Measurements from ENCODE around the gene GOLGA3.

Gene GOLGA3

GRCh38 chr12:132729541-132730320, 98.9 kb downstream of the GOLGA3 start:
- no peak for DNase-seq (ENCODE audit: extremely low spot score, insufficient read length, low read depth)
- FAIRE-seq, result no peak

GRCh38 chr12:132728502-132728901, 100.2 kb downstream of the GOLGA3 start:
- DNase-seq (ENCODE audit: extremely low spot score, insufficient read length, low read depth) (no peak), FAIRE-seq (no peak)

- no peak for FAIRE-seq
- no peak for DNase-seq (ENCODE audit: extremely low spot score, insufficient read length, low read depth)
Observed at GRCh38 chr12:132727091-132727794, 101.4 kb downstream of the GOLGA3 start.

- no peak for DNase-seq (ENCODE audit: extremely low spot score, insufficient read length, low read depth)
- no peak for FAIRE-seq
Observed at GRCh38 chr12:132726386-132726785, 102.3 kb downstream of the GOLGA3 start.

- no peak for DNase-seq (ENCODE audit: extremely low spot score, insufficient read length, low read depth)
- FAIRE-seq, result no peak
Observed at GRCh38 chr12:132724506-132725241, 104.0 kb downstream of the GOLGA3 start.

GRCh38 chr12:132723764-132724140, 104.9 kb downstream of the GOLGA3 start:
- DNase-seq (ENCODE audit: extremely low spot score, insufficient read length, low read depth) (no peak), FAIRE-seq (no peak)

- DNase-seq (ENCODE audit: extremely low spot score, insufficient read length, low read depth), result no peak
Observed at GRCh38 chr12:132723015-132723763, 105.5 kb downstream of the GOLGA3 start.

GRCh38 chr12:132720606-132721345, 107.9 kb downstream of the GOLGA3 start:
- no peak for FAIRE-seq
- DNase-seq (ENCODE audit: extremely low spot score, insufficient read length, low read depth), result no peak

More at GRCh38 chr12:132723015-132723763, 105.5 kb downstream of the GOLGA3 start:
- no peak for FAIRE-seq

GRCh38 chr12:132719954-132720324, 108.7 kb downstream of the GOLGA3 start:
- no peak for DNase-seq (ENCODE audit: extremely low spot score, insufficient read length, low read depth)
- FAIRE-seq, result no peak

GRCh38 chr12:132719141-132719953, 109.3 kb downstream of the GOLGA3 start:
- FAIRE-seq, result no peak

More at GRCh38 chr12:132719141-132719953, 109.3 kb downstream of the GOLGA3 start:
- no peak for DNase-seq (ENCODE audit: extremely low spot score, insufficient read length, low read depth)

All from GM18507 (cell line).